MM.1S (cell line): ENCODE data around the gene SDK1.

Experiments used
- DNase-seq: peaks from one replicate; pipeline ENCODE4 v3.0.0-alpha.2; 2015
- H2AFZ ChIP-seq: fragments of 300-600 bp; sonication (generic); 2 replicates; pipeline ENCODE4 v1.6.0; 2016; ENCODE audit warnings: antibody characterized with exemption, low read length
- H3F3A ChIP-seq: fragments of 300-600 bp; sonication (generic); 2 replicates; pipeline ENCODE4 v1.6.1; 2016; ENCODE audit warnings: mild to moderate bottlenecking, antibody characterized with exemption, low read length, moderate library complexity, mixed read lengths; ENCODE audit not compliant: insufficient read depth
- H3K27ac ChIP-seq: fragments of 300-600 bp; sonication (generic); 2 replicates; pipeline ENCODE4 v1.5.1; 2016; ENCODE audit warnings: mild to moderate bottlenecking, low read length
- H3K27me3 ChIP-seq: fragments of 300-600 bp; sonication (generic); replicated peaks from 2 replicates; pipeline ENCODE4 v1.6.0; 2016; ENCODE audit warnings: low read length; ENCODE audit not compliant: insufficient read depth
- H3K36me3 ChIP-seq: fragments of 300-600 bp; sonication (generic); replicated peaks from 2 replicates; pipeline ENCODE4 v1.6.1; 2016; ENCODE audit warnings: mild to moderate bottlenecking, low read length, mixed read lengths; ENCODE audit not compliant: insufficient read depth
- H3K4me1 ChIP-seq: fragments of 300-600 bp; sonication (generic); 2 replicates; pipeline ENCODE4 v1.6.1; 2016; ENCODE audit warnings: low read length, mixed read lengths
- H3K4me2 ChIP-seq: fragments of 300-600 bp; sonication (generic); 2 replicates; pipeline ENCODE4 v1.6.0; 2016; ENCODE audit warnings: low read depth, low read length
- H3K4me3 ChIP-seq: fragments of 300-600 bp; sonication (generic); 2 replicates; pipeline ENCODE4 v1.5.1; 2016; ENCODE audit warnings: low read length, mixed read lengths
- H3K79me2 ChIP-seq: fragments of 300-600 bp; sonication (generic); 2 replicates; pipeline ENCODE4 v1.6.1; 2016; ENCODE audit warnings: mixed run types, low read length, mixed read lengths
- H3K9ac ChIP-seq: fragments of 300-600 bp; sonication (generic); 2 replicates; pipeline ENCODE4 v1.6.1; 2016; ENCODE audit warnings: low read length, mixed read lengths
- H3K9me2 ChIP-seq: fragments of 300-600 bp; sonication (generic); replicated peaks from 2 replicates; pipeline ENCODE4 v1.6.1; 2016; ENCODE audit warnings: mild to moderate bottlenecking, low read length, mixed read lengths; ENCODE audit not compliant: insufficient read depth
- H3K9me3 ChIP-seq: fragments of 300-600 bp; sonication (generic); replicated peaks from 2 replicates; pipeline ENCODE4 v1.6.1; 2016; ENCODE audit warnings: mild to moderate bottlenecking, low read length, mixed read lengths; ENCODE audit not compliant: insufficient read depth
- H4K20me1 ChIP-seq: fragments of 300-600 bp; sonication (generic); 2 replicates; pipeline ENCODE4 v1.6.1; 2016; ENCODE audit warnings: mild to moderate bottlenecking, low read length, moderate library complexity, mixed read lengths; ENCODE audit not compliant: insufficient read depth
- CTCF ChIP-seq: fragments of 300-600 bp; sonication (generic); IDR thresholded peaks from 2 replicates; pipeline ENCODE4 v1.5.1; 2016; ENCODE audit warnings: antibody characterized with exemption, low read length, mixed read lengths
- EZH2 ChIP-seq: fragments of 300-600 bp; sonication (generic); optimal IDR thresholded peaks from 2 replicates; pipeline ENCODE3; 2017; ENCODE audit warnings: low read depth, mild to moderate bottlenecking, antibody characterized with exemption, low read length, mixed read lengths
- EZH2phosphoT487 ChIP-seq: fragments of 300-600 bp; sonication (generic); IDR thresholded peaks from 2 replicates; pipeline ENCODE4 v1.6.1; 2018; ENCODE audit warnings: antibody characterized with exemption, low read length

Gene SDK1

GRCh38 chr7:4205828-4206227, 904.8 kb downstream of the SDK1 start:
- H3K27me3 ChIP-seq = no peaks in the 10 kb centered on the region
- no peaks in the 10 kb centered on the region for H3K9me2 ChIP-seq
- H3K79me2 ChIP-seq = no peaks in the 10 kb centered on the region
- DNase-seq = no peak
- H2AFZ ChIP-seq = no peak overlapping the region
- H3K27ac ChIP-seq = no peak overlapping the region
- H3K4me2 ChIP-seq = no peak overlapping the region
- no peak overlapping the region for H3K9ac ChIP-seq
- no peaks in the 10 kb centered on the region for H4K20me1 ChIP-seq
- H3K4me3 ChIP-seq = no peak overlapping the region
- no peaks in the 10 kb centered on the region for H3K36me3 ChIP-seq
- no peak for TF ChIP-seq CTCF
- no peak for TF ChIP-seq EZH2
- TF ChIP-seq EZH2phosphoT487 = no peak
- no peaks in the 10 kb centered on the region for H3F3A ChIP-seq
- no peaks in the 10 kb centered on the region for H3K4me1 ChIP-seq
- H3K9me3 ChIP-seq = no peaks in the 10 kb centered on the region

- Histone ChIP-seq H3K79me2 (no peaks in the 10 kb centered on the region), H2AFZ (no peak overlapping the region), H3K27me3 (no peaks in the 10 kb centered on the region), H3K4me3 (no peak overlapping the region), H4K20me1 (no peaks in the 10 kb centered on the region), H3K9ac (no peak overlapping the region), H3F3A (no peaks in the 10 kb centered on the region), H3K9me2 (no peaks in the 10 kb centered on the region), H3K9me3 (no peaks in the 10 kb centered on the region), H3K4me1 (no peaks in the 10 kb centered on the region), H3K4me2 (no peak overlapping the region), H3K27ac (no peak overlapping the region), H3K36me3 (no peaks in the 10 kb centered on the region)
- TF ChIP-seq EZH2 (no peak), CTCF (no peak), EZH2phosphoT487 (no peak)
- no peak for DNase-seq
Observed at GRCh38 chr7:4207011-4207410, 906.0 kb downstream of the SDK1 start.

- DNase-seq = no peak
- TF ChIP-seq EZH2phosphoT487 (no peak), EZH2 (no peak), CTCF (no peak)
- H3K36me3 ChIP-seq = no peaks in the 10 kb centered on the region
- no peaks in the 10 kb centered on the region for H3K9me3 ChIP-seq
- no peaks in the 10 kb centered on the region for H3K4me1 ChIP-seq
- H2AFZ ChIP-seq = no peak overlapping the region
- H4K20me1 ChIP-seq = no peaks in the 10 kb centered on the region
- no peaks in the 10 kb centered on the region for H3K27me3 ChIP-seq
- no peaks in the 10 kb centered on the region for H3F3A ChIP-seq
- H3K4me2 ChIP-seq = no peak overlapping the region
- no peak overlapping the region for H3K4me3 ChIP-seq
- H3K27ac ChIP-seq = no peak overlapping the region
- no peaks in the 10 kb centered on the region for H3K79me2 ChIP-seq
- no peak overlapping the region for H3K9ac ChIP-seq
- H3K9me2 ChIP-seq = no peaks in the 10 kb centered on the region
Observed at GRCh38 chr7:4208086-4208485, 907.0 kb downstream of the SDK1 start.
